Measurements from ENCODE around the gene APOB. TPM values are rescaled to one million over a fixed set of nuclear protein-coding genes. Genes with fewer than 3 reads are reported as not detected.

The APOB gene
- total RNA-seq (2014; rRNA removed; shearing (Covaris generic)), result 0.07 and 0.17 TPM in 2 replicates

- Histone ChIP-seq H3K27me3 (ENCODE audit: control insufficient read depth, insufficient read depth, low read length) (peaks cover 11% of the 10 kb centered on the region), H3K36me3 (replicated peaks; ENCODE audit: control insufficient read depth, insufficient read depth, low read length) (no peaks in the 10 kb centered on the region), H3K4me3 (ENCODE audit: insufficient read depth, low read depth, low read length) (peak within 1 kb of the TSS; percentile 58)
- DNase-seq, result peak; percentile 84
These were observed at the start of gene APOB for GRCh38 chr2:21043744-21044532. Gene APOB, minus strand, starts transcription at chr2:21044073. Its CDS starts 128 bp downstream, at chr2:21043945.

GRCh38 chr2:21092308-21092869, 48.5 kb upstream of the APOB start:
- Histone ChIP-seq H3K36me3 (replicated peaks; ENCODE audit: control insufficient read depth, insufficient read depth, low read length) (no peaks in the 10 kb centered on the region), H3K4me3 (ENCODE audit: insufficient read depth, low read depth, low read length) (no peak overlapping the region), H3K27me3 (ENCODE audit: control insufficient read depth, insufficient read depth, low read length) (no peaks in the 10 kb centered on the region)
- no peak for DNase-seq

- Histone ChIP-seq H3K4me3 (ENCODE audit: insufficient read depth, low read depth, low read length) (no peak overlapping the region), H3K36me3 (replicated peaks; ENCODE audit: control insufficient read depth, insufficient read depth, low read length) (no peaks in the 10 kb centered on the region), H3K27me3 (ENCODE audit: control insufficient read depth, insufficient read depth, low read length) (no peaks in the 10 kb centered on the region)
- no peak for DNase-seq
These were observed 40.5 kb upstream of the APOB start for GRCh38 chr2:21084401-21084800.

- Histone ChIP-seq H3K4me3 (ENCODE audit: insufficient read depth, low read depth, low read length) (no peak overlapping the region), H3K27me3 (ENCODE audit: control insufficient read depth, insufficient read depth, low read length) (no peaks in the 10 kb centered on the region), H3K36me3 (replicated peaks; ENCODE audit: control insufficient read depth, insufficient read depth, low read length) (no peaks in the 10 kb centered on the region)
- DNase-seq, result no peak
These were observed 39.6 kb upstream of the APOB start for GRCh38 chr2:21083482-21083881.

- Histone ChIP-seq H3K4me3 (ENCODE audit: insufficient read depth, low read depth, low read length) (no peak overlapping the region), H3K27me3 (ENCODE audit: control insufficient read depth, insufficient read depth, low read length) (no peaks in the 10 kb centered on the region), H3K36me3 (replicated peaks; ENCODE audit: control insufficient read depth, insufficient read depth, low read length) (no peaks in the 10 kb centered on the region)
- DNase-seq, result no peak
These were observed 34.4 kb upstream of the APOB start for GRCh38 chr2:21078296-21078695.

GRCh38 chr2:21072477-21073242, 28.8 kb upstream of the APOB start:
- Histone ChIP-seq H3K4me3 (ENCODE audit: insufficient read depth, low read depth, low read length) (no peak overlapping the region), H3K27me3 (ENCODE audit: control insufficient read depth, insufficient read depth, low read length) (no peaks in the 10 kb centered on the region), H3K36me3 (replicated peaks; ENCODE audit: control insufficient read depth, insufficient read depth, low read length) (no peaks in the 10 kb centered on the region)
- DNase-seq, result no peak

- DNase-seq, result no peak
These were observed 26.7 kb upstream of the APOB start for GRCh38 chr2:21070341-21071257.

GRCh38 chr2:21069746-21070340, 26.0 kb upstream of the APOB start:
- H3K27me3 ChIP-seq (ENCODE audit: control insufficient read depth, insufficient read depth, low read length), result no peaks in the 10 kb centered on the region
- H3K4me3 ChIP-seq (ENCODE audit: insufficient read depth, low read depth, low read length), result no peak overlapping the region

More at GRCh38 chr2:21070341-21071257, 26.7 kb upstream of the APOB start:
- Histone ChIP-seq H3K27me3 (ENCODE audit: control insufficient read depth, insufficient read depth, low read length) (no peaks in the 10 kb centered on the region), H3K36me3 (replicated peaks; ENCODE audit: control insufficient read depth, insufficient read depth, low read length) (no peaks in the 10 kb centered on the region), H3K4me3 (ENCODE audit: insufficient read depth, low read depth, low read length) (no peak overlapping the region)

GRCh38 chr2:21067859-21068537, 24.1 kb upstream of the APOB start:
- peak; percentile 28 for DNase-seq
- no peaks in the 10 kb centered on the region for H3K36me3 ChIP-seq (replicated peaks; ENCODE audit: control insufficient read depth, insufficient read depth, low read length)
- H3K27me3 ChIP-seq (ENCODE audit: control insufficient read depth, insufficient read depth, low read length), result no peaks in the 10 kb centered on the region
- no peak overlapping the region for H3K4me3 ChIP-seq (ENCODE audit: insufficient read depth, low read depth, low read length)

More at GRCh38 chr2:21069746-21070340, 26.0 kb upstream of the APOB start:
- H3K36me3 ChIP-seq (replicated peaks; ENCODE audit: control insufficient read depth, insufficient read depth, low read length), result no peaks in the 10 kb centered on the region
- DNase-seq, result no peak

- no peaks in the 10 kb centered on the region for H3K36me3 ChIP-seq (replicated peaks; ENCODE audit: control insufficient read depth, insufficient read depth, low read length)
These were observed 23.3 kb upstream of the APOB start for GRCh38 chr2:21067125-21067524.

GRCh38 chr2:21059885-21060610, 16.2 kb upstream of the APOB start:
- no peaks in the 10 kb centered on the region for H3K27me3 ChIP-seq (ENCODE audit: control insufficient read depth, insufficient read depth, low read length)
- no peak overlapping the region for H3K4me3 ChIP-seq (ENCODE audit: insufficient read depth, low read depth, low read length)
- no peak for DNase-seq
- H3K36me3 ChIP-seq (replicated peaks; ENCODE audit: control insufficient read depth, insufficient read depth, low read length), result no peaks in the 10 kb centered on the region

More at GRCh38 chr2:21067125-21067524, 23.3 kb upstream of the APOB start:
- DNase-seq, result no peak
- Histone ChIP-seq H3K4me3 (ENCODE audit: insufficient read depth, low read depth, low read length) (no peak overlapping the region), H3K27me3 (ENCODE audit: control insufficient read depth, insufficient read depth, low read length) (no peaks in the 10 kb centered on the region)

- DNase-seq, result no peak
- Histone ChIP-seq H3K27me3 (ENCODE audit: control insufficient read depth, insufficient read depth, low read length) (no peaks in the 10 kb centered on the region), H3K36me3 (replicated peaks; ENCODE audit: control insufficient read depth, insufficient read depth, low read length) (no peaks in the 10 kb centered on the region), H3K4me3 (ENCODE audit: insufficient read depth, low read depth, low read length) (no peak overlapping the region)
These were observed 13.2 kb upstream of the APOB start for GRCh38 chr2:21057097-21057496.

All from H7 (cell line).